ENCODE measurements around the gene SLC22A4.

The SLC22A4 gene

DNA sequence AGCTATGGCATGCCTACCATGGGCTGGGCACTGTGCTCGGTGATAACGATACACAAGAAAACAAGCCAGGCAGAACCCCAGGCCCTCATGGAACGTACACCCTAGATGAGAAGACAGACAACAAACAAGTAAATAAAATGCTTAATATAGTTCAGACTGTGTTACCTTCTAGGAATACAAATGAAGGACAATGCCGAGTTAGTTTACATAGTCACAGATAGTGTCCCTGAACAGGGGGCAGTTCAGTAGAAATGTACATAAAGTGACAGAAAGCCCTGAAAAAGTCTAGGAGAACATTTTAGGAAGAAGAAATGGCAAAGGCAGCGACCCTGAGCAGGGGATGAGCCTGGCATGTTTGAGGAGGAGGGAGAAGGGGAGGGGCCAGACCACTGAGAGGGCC, 97.1 kb downstream of the SLC22A4 start:
- TF ChIP-seq, protein P1, sequence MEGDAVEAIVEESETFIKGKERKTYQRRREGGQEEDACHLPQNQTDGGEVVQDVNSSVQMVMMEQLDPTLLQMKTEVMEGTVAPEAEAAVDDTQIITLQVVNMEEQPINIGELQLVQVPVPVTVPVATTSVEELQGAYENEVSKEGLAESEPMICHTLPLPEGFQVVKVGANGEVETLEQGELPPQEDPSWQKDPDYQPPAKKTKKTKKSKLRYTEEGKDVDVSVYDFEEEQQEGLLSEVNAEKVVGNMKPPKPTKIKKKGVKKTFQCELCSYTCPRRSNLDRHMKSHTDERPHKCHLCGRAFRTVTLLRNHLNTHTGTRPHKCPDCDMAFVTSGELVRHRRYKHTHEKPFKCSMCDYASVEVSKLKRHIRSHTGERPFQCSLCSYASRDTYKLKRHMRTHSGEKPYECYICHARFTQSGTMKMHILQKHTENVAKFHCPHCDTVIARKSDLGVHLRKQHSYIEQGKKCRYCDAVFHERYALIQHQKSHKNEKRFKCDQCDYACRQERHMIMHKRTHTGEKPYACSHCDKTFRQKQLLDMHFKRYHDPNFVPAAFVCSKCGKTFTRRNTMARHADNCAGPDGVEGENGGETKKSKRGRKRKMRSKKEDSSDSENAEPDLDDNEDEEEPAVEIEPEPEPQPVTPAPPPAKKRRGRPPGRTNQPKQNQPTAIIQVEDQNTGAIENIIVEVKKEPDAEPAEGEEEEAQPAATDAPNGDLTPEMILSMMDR (IDR thresholded peaks at IDR 0.05; ENCODE audit: control insufficient read depth, insufficient read depth, low read depth, low read length, missing control alignments), result no peak
- no peak overlapping the region for H3K4me3 ChIP-seq (ENCODE audit: control insufficient read depth, low read depth, low read length)
- DNase-seq (ENCODE audit: low read depth), result no peak

DNA sequence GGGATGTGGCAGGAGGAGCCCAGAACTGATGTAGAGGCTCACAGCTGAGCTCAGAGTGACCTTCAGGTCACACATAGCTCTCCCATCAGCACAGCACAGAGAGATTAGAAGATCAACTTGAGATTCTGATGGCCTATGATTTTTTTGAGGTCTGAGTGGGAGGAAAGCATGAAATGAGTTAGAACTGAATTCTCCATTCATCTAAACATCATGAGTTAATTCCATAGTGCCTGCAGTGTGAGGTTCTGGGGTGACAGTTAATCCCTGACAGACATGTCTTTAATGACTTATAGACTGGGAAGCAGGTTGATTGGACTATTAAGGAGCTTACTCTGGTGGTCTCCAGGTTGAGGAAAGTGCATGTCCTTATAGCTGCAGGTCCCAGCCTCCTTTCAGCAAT, 97.7 kb downstream of the SLC22A4 start:
- no peak for DNase-seq (ENCODE audit: low read depth)
- no peak overlapping the region for H3K4me3 ChIP-seq (ENCODE audit: control insufficient read depth, low read depth, low read length)
- TF ChIP-seq, protein P1 (IDR thresholded peaks at IDR 0.05; ENCODE audit: control insufficient read depth, insufficient read depth, low read depth, low read length, missing control alignments), result no peak

DNA sequence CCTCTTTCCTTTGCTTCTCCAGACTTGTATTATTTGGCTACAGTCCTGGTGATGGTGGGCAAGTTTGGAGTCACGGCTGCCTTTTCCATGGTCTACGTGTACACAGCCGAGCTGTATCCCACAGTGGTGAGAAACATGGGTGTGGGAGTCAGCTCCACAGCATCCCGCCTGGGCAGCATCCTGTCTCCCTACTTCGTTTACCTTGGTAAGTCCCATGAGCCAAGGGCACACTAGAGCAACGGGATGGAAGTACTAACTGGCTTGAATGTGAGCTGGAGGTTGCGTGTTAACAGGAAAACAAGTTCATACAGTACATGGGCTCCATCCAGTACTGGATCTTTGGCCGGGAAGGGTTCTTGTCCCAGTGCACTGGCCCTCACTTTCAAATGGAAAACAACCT, 98.2 kb downstream of the SLC22A4 start:
- TF ChIP-seq, protein P1 (IDR thresholded peaks at IDR 0.05; ENCODE audit: control insufficient read depth, insufficient read depth, low read depth, low read length, missing control alignments), result no peak
- no peak for DNase-seq (ENCODE audit: low read depth)

GRCh38 chr5:132392978-132393825, 99.0 kb downstream of the SLC22A4 start:
- DNase-seq (ENCODE audit: low read depth), result no peak
- H3K4me3 ChIP-seq (ENCODE audit: control insufficient read depth, low read depth, low read length), result no peak overlapping the region
- TF ChIP-seq, protein P1 (IDR thresholded peaks at IDR 0.05; ENCODE audit: control insufficient read depth, insufficient read depth, low read depth, low read length, missing control alignments), result no peak

More for the DNA sequence above, 98.2 kb downstream of the SLC22A4 start:
- no peak overlapping the region for H3K4me3 ChIP-seq (ENCODE audit: control insufficient read depth, low read depth, low read length)
